ENCODE results near the gene HOXA1.

GRCh38 chr7:27134392-27134791 is 38.6 kb upstream of the HOXA1 start:
- TF ChIP-seq CTCF (IDR thresholded peaks at IDR 0.05) (no peak), POLR2AphosphoS5 (IDR thresholded peaks at IDR 0.05) (peak; percentile 29 to 49 (median 46))

Data from stomach (tissue), 4 donors.